Rectal smooth muscle tissue (tissue), 1 donor: ENCODE data around the gene CFAP73.

Experiments used
- H3K27ac ChIP-seq: one replicate; pipeline ENCODE4 v1.7.0; 2013; ENCODE audit warnings: low read depth, low read length, inconsistent platforms
- H3K27me3 ChIP-seq: one replicate; pipeline ENCODE4 v1.7.0; 2013; ENCODE audit warnings: low read length; ENCODE audit not compliant: control insufficient read depth, insufficient read depth
- H3K36me3 ChIP-seq: one replicate; pipeline ENCODE4 v1.7.0; 2013; ENCODE audit warnings: low read length; ENCODE audit not compliant: control insufficient read depth, insufficient read depth
- H3K4me1 ChIP-seq: one replicate; pipeline ENCODE4 v1.7.0; 2013; ENCODE audit warnings: low read length; ENCODE audit not compliant: control insufficient read depth, insufficient read depth
- H3K4me3 ChIP-seq: one replicate; pipeline ENCODE4 v1.7.0; 2013; ENCODE audit warnings: low read length
- H3K9ac ChIP-seq: one replicate; pipeline ENCODE4 v1.7.0; 2013; ENCODE audit warnings: low read length

The CFAP73 gene

DNA sequence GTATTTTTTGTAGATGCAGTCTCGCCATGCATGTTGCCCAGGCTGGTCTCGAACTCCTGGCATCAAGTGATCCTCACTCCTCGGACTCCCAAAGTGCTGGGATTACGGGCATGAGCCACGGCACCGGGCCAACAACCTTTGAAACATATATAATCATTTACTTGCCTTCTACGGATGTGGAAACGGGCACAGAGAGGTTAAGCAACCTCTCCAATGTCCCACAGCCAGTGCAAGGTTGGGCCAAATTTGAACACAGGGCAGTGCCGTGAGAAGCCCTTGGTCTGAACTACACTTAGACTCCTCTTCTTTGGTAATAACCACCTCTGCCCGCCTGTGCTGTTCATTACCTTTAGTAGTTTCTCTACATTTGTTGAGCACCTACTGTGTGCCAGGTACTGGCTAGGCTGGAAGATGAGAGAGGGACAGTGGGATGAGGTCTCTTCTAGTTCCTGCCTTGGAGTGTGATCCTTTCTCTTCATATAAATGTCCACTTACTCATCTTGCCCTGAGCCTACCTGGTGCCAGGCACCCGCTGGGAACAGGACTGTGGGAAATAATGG is 33.6 kb downstream of the CFAP73 start:
- peaks cover 7% of the 10 kb centered on the region for H3K4me1 ChIP-seq
- no peak overlapping the region for H3K9ac ChIP-seq
- H3K27me3 ChIP-seq, result no peaks in the 10 kb centered on the region

DNA sequence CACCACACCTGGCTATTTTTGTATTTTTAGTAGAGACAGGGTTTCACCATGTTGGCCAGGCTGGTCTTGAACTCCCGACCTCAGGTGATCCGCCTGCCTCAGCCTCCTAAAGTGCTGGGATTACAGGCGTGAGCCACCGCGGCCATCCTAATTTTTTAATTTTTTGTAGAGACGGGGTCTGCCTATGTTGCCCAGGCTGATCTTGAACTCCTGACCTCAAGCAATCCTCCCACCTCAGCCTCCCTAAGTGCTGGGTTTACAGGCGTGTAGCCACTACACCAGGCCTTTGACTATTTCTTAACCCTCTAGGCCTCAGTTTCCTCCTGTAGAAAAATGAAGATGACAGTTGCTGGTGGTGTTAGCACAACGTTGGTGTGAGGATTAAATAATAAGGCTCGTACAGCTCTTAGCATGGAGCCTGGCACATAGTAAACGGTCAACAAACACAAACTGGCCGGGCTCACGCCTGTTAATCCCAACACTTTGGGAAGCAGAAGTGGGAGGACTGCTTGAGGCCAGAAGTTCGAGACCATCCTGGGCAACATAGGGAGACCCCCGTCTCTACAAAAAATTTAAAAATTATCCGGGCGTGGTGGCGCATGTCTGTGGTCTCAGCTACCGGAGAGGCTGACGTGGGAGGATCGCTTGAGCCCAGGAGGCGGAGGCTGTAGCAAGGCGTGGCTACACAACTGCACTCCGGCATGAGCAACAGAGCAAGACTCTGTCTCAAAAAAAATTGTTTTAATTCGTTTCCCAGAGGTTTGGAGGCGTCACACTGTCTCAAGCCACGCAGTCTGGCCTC is 34.8 kb downstream of the CFAP73 start:
- no peaks in the 10 kb centered on the region for H3K27me3 ChIP-seq
- peaks cover 18% of the 10 kb centered on the region for H3K36me3 ChIP-seq
- peak overlapping the region; percentile 38 for H3K9ac ChIP-seq
- peak overlapping the region; percentile 88 for H3K27ac ChIP-seq
- peaks cover 7% of the 10 kb centered on the region for H3K4me1 ChIP-seq
- H3K4me3 ChIP-seq, result peak overlapping the region; percentile 88

More for the DNA sequence above, 33.6 kb downstream of the CFAP73 start:
- Histone ChIP-seq H3K27ac (no peak overlapping the region), H3K4me3 (no peak overlapping the region), H3K36me3 (peaks cover 26% of the 10 kb centered on the region)

DNA sequence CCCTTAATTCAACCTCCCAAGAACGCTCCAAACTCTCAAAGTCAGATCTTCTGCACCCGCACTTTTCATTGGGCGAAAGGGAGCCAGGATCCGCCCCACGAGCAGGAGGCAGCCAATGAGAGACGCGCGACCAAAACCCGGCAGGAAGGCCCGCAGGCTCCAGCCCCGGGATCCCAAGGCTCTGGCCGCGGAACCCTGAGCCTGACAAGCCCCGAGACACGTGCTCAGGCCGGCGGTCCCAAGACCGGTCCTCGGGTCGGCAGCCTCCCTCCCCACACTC is 35.3 kb downstream of the CFAP73 start:
- peaks cover 13% of the 10 kb centered on the region for H3K36me3 ChIP-seq
- H3K9ac ChIP-seq, result peak overlapping the region; percentile 43
- H3K27ac ChIP-seq, result peak overlapping the region; percentile 88
- H3K4me3 ChIP-seq, result peak overlapping the region; percentile 88
- H3K27me3 ChIP-seq, result no peaks in the 10 kb centered on the region
- H3K4me1 ChIP-seq, result peaks cover 7% of the 10 kb centered on the region

DNA sequence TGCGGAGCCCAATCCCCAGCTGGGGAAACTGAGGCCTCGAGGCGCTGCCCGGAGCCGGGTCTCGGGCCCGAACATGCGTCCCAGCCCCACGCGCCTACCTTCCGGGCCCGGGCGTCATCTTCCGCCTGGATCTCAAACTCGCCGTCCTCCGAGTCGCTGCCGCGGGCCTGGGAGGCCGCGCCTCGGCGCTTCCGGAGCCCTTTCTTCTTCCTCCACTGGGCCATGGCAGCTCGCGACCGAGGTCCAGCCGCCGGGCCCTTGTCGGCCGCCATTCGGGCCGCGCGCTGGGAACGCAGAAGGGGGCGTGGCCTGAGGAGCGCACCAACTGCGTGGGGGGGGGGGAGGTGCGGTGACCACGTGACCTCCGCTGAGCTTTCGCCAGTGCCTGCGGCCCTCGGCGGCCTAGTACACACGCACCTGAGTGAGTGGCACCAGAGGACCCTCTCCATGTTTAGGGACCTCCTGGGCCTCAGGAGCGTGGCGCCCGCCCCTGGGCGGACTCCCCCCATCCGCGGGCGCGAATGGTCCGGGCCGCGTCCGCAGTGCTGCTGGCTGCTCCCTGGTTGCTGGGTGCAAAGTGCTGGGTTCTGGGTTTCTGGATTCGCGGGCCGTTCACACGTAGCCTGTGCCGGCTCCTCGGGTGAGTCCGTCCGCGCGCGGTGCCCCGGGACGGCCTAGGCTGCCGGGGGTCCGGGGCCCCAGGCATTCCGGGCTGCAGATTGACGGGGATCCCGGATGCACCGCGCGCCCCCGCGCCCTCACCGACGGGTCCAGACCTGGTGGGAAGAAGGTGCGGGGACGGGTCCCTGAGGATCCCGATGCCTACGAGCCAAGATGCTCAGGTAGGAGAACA is 35.9 kb downstream of the CFAP73 start, which contains the start of the genes DDX54 and RITA1:
DDX54 (minus strand) TSS at position 299 of the 853 bp plus-strand sequence; CDS start at position 272, 27 bp downstream.
RITA1 (plus strand) TSS at position 542 of the 853 bp plus-strand sequence. CDS start 1,026 bp downstream, outside the sequence.
- Histone ChIP-seq H3K36me3 (peaks cover 7% of the 10 kb centered on the region), H3K4me1 (peaks cover 7% of the 10 kb centered on the region), H3K27ac (peak within 1 kb of the TSS; percentile 88), H3K9ac (peak within 1 kb of the TSS; percentile 43), H3K4me3 (peak within 1 kb of the TSS; percentile 88), H3K27me3 (no peaks in the 10 kb centered on the region)

DNA sequence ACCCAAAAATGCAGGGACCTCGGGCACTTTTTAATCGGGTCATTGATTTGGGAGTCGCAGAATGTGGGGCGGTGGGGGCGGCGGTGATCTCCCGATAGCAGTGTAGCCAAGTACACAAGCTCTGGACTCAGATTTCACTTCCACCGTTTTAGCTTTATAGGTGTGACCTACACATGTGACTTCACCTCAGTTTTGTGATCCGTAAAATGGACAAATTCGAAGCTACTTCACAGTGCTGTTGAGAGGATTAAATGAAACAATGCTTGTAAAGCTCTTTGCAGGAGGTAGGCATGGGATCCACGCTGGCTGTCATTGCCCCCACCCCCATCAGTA is 36.5 kb downstream of the CFAP73 start:
- peak overlapping the region; percentile 88 for H3K4me3 ChIP-seq
- H3K4me1 ChIP-seq, result peaks cover 7% of the 10 kb centered on the region
- no peaks in the 10 kb centered on the region for H3K27me3 ChIP-seq
- peak overlapping the region; percentile 43 for H3K9ac ChIP-seq
- peak overlapping the region; percentile 88 for H3K27ac ChIP-seq
- H3K36me3 ChIP-seq, result peaks cover 1% of the 10 kb centered on the region

DNA sequence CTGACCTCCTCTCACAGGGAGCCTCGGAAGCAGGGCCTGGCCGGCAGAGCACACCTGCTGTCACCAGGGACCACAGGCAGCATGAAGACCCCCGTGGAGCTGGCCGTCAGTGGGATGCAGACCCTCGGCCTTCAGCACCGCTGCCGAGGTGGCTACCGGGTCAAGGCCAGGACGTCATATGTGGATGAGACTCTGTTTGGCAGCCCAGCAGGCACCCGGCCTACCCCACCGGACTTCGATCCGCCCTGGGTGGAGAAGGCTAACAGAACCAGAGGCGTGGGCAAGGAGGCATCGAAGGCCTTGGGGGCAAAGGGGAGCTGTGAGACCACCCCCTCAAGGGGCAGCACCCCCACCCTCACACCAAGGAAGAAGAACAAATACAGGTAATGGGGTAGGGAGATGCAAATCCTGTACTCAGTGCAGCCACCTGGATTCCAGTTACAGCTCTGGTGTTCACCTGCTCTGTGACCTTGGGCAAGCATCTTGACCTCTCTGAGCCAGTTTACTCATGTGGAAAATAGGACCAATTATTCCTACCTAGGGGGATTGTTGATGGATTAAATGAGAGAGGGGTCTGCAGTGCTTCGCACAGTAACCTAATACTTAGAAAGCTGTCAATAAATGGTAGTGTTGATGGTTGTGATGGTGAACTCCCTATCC is 37.3 kb downstream of the CFAP73 start:
- no peak overlapping the region for H3K27ac ChIP-seq

DNA sequence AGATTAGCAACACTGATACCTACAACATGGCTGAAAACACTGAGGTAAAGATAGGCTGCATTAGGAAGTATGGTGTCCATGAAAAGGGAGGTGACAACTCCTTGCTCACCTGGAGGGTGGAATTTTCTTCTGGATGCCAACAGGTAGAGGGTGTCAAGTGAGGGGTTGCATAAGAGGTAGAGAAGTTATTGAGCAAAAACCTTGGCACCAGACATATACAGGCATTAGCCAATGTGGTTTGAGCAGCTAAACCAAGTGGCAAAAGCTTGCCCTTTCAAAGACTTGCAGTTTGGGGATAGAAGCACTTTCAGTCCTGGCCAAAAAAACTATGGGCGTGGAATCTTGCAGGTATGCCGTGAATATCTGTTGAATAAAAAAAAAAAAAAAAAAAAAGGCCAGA is 39.8 kb downstream of the CFAP73 start:
- peaks cover 4% of the 10 kb centered on the region for H3K4me1 ChIP-seq
- no peak overlapping the region for H3K9ac ChIP-seq
- H3K4me3 ChIP-seq, result no peak overlapping the region
- no peak overlapping the region for H3K27ac ChIP-seq
- peaks cover 5% of the 10 kb centered on the region for H3K36me3 ChIP-seq
- H3K27me3 ChIP-seq, result no peaks in the 10 kb centered on the region

More for the DNA sequence above, 37.3 kb downstream of the CFAP73 start:
- Histone ChIP-seq H3K4me1 (peaks cover 7% of the 10 kb centered on the region), H3K4me3 (peak overlapping the region; percentile 12), H3K27me3 (no peaks in the 10 kb centered on the region), H3K9ac (no peak overlapping the region), H3K36me3 (peaks cover under 1% of the 10 kb centered on the region)

DNA sequence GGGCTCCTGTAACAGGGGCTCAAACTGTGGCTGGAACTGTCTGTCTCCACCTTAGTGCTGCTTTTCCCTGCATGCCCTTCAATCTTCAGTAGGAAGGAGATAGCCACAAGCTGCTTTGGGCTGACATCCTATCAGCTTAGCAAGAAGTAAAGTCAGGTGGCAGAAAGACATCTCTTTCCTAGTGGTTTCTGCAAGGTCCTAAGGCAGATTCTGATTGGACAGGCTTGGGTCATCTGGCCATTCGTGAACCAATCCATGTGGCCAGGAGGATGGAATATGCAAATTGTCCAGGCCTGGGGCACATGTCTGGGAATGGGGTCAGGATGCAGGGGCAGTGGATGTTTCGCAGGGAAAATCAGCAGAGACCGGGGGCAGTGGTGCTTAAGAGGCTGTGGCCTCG is 41.2 kb downstream of the CFAP73 start:
- Histone ChIP-seq H3K9ac (no peak overlapping the region), H3K4me1 (peaks cover 4% of the 10 kb centered on the region), H3K36me3 (peaks cover 5% of the 10 kb centered on the region)

DNA sequence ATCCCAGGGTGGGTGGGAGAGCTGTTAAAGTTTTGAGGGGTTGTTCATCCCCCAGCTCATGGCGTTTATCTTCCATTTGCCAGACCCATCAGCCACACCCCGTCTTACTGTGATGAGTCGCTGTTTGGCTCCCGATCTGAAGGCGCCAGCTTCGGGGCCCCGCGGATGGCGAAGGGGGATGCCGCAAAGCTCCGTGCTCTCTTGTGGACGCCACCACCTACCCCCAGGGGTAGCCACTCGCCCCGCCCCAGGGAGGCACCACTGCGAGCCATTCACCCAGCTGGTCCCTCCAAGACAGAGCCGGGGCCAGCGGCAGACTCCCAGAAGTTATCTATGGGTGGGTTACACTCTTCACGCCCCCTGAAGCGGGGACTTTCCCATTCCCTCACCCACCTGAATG is 41.7 kb downstream of the CFAP73 start:
- Histone ChIP-seq H3K4me3 (no peak overlapping the region), H3K4me1 (peaks cover under 1% of the 10 kb centered on the region), H3K27me3 (no peaks in the 10 kb centered on the region), H3K27ac (no peak overlapping the region), H3K9ac (no peak overlapping the region), H3K36me3 (peaks cover 5% of the 10 kb centered on the region)

More for the DNA sequence above, 41.2 kb downstream of the CFAP73 start:
- Histone ChIP-seq H3K27me3 (no peaks in the 10 kb centered on the region), H3K4me3 (no peak overlapping the region), H3K27ac (no peak overlapping the region)

DNA sequence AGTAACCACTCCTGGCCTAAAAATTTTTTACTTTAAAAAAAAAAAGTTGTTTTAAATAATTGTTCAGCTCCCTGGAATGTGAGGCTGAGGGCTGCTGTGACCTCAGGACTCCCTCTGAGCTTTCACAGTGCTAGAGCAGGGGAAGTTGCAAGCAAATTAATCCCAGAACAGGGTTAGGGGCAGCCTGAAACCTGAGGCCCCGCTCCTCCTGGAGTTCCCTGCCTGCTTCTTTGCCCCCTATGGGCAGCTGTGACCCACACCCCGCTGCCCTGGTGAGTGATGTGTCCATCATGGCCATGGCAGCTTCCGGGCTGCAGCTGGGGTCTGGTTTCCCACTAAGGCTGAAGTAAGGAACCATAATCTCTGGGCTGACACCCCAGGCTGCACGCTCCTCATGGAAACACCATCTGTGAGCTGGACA is 45.5 kb downstream of the CFAP73 start:
- H3K27me3 ChIP-seq, result no peaks in the 10 kb centered on the region
- H3K9ac ChIP-seq, result no peak overlapping the region
- peaks cover 5% of the 10 kb centered on the region for H3K36me3 ChIP-seq
- H3K27ac ChIP-seq, result no peak overlapping the region
- no peak overlapping the region for H3K4me3 ChIP-seq
- H3K4me1 ChIP-seq, result no peaks in the 10 kb centered on the region

DNA sequence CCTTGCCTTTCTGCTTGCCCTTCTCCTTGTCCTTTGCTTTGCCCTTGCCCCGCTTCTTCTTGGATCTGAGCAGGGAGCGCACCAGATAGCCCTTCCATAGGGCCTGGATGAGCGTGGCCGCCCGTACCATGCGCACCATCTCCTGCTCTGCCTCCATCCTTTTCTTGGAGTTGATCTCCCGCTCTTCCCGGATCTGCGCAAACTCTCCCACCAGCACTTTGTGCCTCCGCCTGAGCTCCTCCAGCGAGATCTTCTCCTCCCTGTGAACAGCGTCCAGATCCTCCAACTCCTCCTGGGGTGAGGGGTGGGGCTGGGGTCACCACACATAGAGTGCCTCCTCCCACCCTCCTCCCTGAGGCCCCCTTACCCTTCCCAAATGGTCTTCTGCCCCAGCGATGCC is 46.1 kb downstream of the CFAP73 start:
- no peaks in the 10 kb centered on the region for H3K27me3 ChIP-seq
- H3K36me3 ChIP-seq, result peaks cover 5% of the 10 kb centered on the region
- no peak overlapping the region for H3K4me3 ChIP-seq
- H3K9ac ChIP-seq, result no peak overlapping the region
- H3K4me1 ChIP-seq, result no peaks in the 10 kb centered on the region
- no peak overlapping the region for H3K27ac ChIP-seq

DNA sequence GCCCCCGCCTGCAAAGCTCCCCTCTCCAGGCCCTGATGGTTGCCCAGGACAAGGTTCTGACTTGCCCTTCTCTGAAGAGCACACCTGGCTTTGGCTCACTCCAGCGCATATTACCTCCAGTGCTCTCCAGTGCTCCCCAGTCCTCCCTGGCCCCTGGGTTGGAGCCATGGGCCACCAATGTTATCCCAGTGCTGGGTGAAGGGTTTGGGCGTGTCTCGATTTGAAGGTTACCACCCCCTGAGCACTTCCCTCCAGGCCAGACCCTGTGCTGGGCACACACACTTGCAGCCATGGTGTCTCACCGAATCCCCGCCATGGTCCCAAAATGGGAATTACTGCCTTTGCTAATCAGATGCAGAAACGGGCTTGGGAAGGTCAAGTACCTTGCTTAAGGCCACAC is 47.1 kb downstream of the CFAP73 start:
- peaks cover 5% of the 10 kb centered on the region for H3K36me3 ChIP-seq
- H3K27ac ChIP-seq, result no peak overlapping the region
- no peaks in the 10 kb centered on the region for H3K27me3 ChIP-seq
- H3K4me3 ChIP-seq, result no peak overlapping the region
- H3K9ac ChIP-seq, result no peak overlapping the region
- no peaks in the 10 kb centered on the region for H3K4me1 ChIP-seq
